ENCODE data around the gene IL6.
A peak's percentile ranks its signal among the peaks of the same experiment; 100 is the strongest.
"Not testable (repeated sequence)": the region's sequence is repeated elsewhere in the genome, so short reads cannot be mapped to it uniquely, and the experiment has no call there.

The IL6 gene

DNA sequence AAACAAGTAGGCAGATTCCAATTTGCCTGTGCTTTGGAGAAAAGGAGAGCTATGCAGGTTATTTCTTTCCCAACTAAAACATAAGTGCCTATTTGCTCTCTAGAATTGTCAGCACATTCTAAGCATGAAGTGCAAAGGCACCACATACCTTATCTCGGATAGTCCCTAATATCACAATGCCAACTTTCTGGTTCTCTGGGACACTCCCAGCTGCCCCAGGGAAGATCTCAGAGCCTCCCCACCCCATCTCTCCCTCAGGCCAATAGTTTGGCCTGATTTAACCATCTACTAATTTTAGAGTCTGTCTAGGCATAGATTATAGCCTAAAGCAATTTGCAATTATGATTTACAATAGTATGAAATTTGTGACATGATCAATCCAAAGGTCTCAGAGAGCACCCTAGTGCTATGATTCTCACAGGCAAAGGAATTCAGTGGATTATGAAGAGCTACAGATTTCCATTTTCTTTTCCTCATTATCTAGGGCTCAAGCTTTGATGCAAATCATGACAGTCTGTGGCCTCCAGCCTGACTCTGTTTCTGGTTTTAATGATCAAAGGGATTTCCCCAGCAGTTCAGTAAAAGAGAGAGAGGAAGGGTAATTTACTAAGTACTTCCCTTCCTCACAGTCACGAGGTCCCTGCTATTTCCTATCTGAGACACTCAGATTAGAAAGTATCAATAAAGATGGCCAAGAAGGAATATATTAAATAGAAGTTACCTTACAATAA lies 29.0 kb upstream of the IL6 start:
- peak overlapping the region; percentile 90 for H3K27ac Mint-ChIP-seq
- ATAC-seq: peak; percentile 91
- H3K36me3 Mint-ChIP-seq: peaks cover 12% of the 10 kb centered on the region
- peaks cover 65% of the 10 kb centered on the region for H3K4me1 Mint-ChIP-seq
- no peaks in the 10 kb centered on the region for H3K27me3 Mint-ChIP-seq
- peak overlapping the region; percentile 69 for H3K4me3 Mint-ChIP-seq
- peaks cover 4% of the 10 kb centered on the region for H3K9me3 Mint-ChIP-seq

GRCh38 chr7:22698767-22699166 lies 28.2 kb upstream of the IL6 start:
- ATAC-seq: peak; percentile 19
- Mint-ChIP-seq H3K4me3 (no peak overlapping the region), H3K9me3 (peaks cover 4% of the 10 kb centered on the region), H3K27ac (peak overlapping the region; percentile 90), H3K36me3 (peaks cover 7% of the 10 kb centered on the region), H3K27me3 (no peaks in the 10 kb centered on the region), H3K4me1 (peaks cover 58% of the 10 kb centered on the region)

- no peak for ATAC-seq
- peaks cover 6% of the 10 kb centered on the region for H3K36me3 Mint-ChIP-seq
- peak overlapping the region; percentile 42 for H3K27ac Mint-ChIP-seq
- peaks cover 42% of the 10 kb centered on the region for H3K4me1 Mint-ChIP-seq
- H3K9me3 Mint-ChIP-seq: peaks cover 4% of the 10 kb centered on the region
- H3K4me3 Mint-ChIP-seq: no peak overlapping the region
- no peaks in the 10 kb centered on the region for H3K27me3 Mint-ChIP-seq
Observed at GRCh38 chr7:22700559-22701002, 26.4 kb upstream of the IL6 start.

DNA sequence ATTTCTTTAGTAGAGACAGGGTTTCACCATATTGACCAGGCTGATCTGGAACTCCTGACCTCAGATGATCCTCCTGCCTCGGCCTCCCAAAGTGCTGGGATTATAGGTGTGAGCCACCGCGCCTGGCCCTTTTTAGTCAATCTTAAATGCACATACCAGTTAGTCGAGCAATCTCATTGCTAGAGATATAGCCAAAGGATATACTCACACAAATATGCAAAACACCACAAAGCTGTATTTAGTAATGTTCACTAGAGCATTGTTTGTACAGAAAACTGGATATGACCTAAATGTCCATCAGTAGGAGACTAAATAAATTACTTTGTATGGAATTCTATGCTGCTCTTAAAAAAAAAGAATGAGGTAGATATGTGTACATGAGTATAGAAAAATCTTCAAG lies 24.5 kb upstream of the IL6 start:
- Mint-ChIP-seq H3K36me3 (peaks cover 6% of the 10 kb centered on the region), H3K9me3 (peaks cover 4% of the 10 kb centered on the region), H3K4me1 (peaks cover 24% of the 10 kb centered on the region), H3K27ac (no peak overlapping the region), H3K4me3 (no peak overlapping the region), H3K27me3 (no peaks in the 10 kb centered on the region)
- no peak for ATAC-seq

DNA sequence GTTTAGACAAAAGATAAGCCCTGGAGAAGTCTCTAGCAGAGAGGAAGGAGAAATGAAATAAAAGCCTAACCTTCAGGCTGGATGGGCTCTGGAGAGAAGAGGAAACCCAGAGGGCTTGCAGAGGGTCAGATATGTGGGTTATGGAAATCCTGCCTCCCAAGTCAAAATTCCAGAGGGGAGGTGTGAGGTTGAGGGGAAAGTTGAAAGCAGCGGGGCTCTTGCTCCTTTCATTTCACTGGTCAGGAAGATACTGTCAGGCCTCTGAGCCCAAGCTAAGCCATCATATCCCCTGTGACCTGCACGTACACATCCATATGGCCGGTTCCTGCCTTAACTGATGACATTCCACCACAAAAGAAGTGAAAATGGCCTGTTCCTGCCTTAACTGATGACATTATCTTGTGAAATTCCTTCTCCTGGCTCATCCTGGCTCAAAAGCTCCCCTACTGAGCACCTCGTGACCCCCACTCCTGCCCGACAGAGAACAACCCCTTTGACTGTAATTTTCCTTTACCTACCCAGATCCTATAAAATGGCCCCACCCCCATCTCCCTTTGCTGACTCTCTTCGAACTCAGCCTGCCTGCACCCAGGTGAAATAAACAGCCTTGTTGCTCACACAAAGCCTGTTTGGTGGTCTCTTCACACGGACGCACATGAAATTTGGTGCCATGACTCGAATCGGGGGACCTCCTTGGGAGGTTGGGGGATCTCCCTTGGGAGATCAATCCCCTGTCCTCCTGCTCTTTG lies 23.7 kb upstream of the IL6 start:
- H3K9me3 Mint-ChIP-seq, H3K4me3 Mint-ChIP-seq, H3K27me3 Mint-ChIP-seq, ATAC-seq, H3K36me3 Mint-ChIP-seq, H3K27ac Mint-ChIP-seq: not testable (repeated sequence)
- H3K4me1 Mint-ChIP-seq: peaks cover 16% of the 10 kb centered on the region

DNA sequence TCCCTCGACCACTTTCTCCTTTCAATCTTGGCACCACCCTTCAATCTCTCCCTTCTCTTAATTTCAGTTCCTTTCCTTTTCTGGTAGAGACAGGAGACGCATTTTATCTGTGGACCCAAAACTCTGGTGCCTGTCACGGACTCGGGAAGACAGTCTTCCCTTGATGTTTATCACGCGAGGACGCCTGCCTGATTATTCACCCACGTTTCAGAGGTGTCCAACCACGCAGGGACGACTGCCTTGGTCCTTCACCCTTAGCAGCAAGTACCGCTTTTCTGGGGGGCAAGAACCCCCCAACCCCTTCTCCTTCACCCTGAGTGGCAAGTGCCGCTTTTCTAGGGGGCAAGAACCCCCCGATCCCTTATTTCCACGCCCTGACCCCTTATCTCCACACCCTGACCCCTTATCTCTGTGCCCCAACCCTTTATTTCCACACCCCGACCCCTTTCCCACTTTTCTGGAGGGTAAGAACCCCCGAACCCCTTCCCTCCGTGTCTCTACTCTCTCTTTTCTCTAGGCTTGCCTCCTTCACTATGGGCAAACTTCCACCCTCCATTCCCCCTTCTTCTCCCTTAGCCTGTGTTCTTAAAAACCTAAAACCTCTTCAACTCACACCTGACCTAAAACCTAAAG lies 22.9 kb upstream of the IL6 start:
- ATAC-seq, H3K4me1 Mint-ChIP-seq, H3K9me3 Mint-ChIP-seq, H3K27ac Mint-ChIP-seq, H3K27me3 Mint-ChIP-seq, H3K4me3 Mint-ChIP-seq, H3K36me3 Mint-ChIP-seq: not testable (repeated sequence)

- H3K4me3 Mint-ChIP-seq, H3K27ac Mint-ChIP-seq, H3K9me3 Mint-ChIP-seq, H3K36me3 Mint-ChIP-seq, ATAC-seq, H3K27me3 Mint-ChIP-seq, H3K4me1 Mint-ChIP-seq: not testable (repeated sequence)
Observed at GRCh38 chr7:22704722-22705121, 22.3 kb upstream of the IL6 start.

GRCh38 chr7:22705874-22706273 lies 21.1 kb upstream of the IL6 start:
- not testable (repeated sequence) for H3K27me3 Mint-ChIP-seq, H3K4me1 Mint-ChIP-seq, H3K4me3 Mint-ChIP-seq, H3K36me3 Mint-ChIP-seq, H3K9me3 Mint-ChIP-seq, ATAC-seq, H3K27ac Mint-ChIP-seq

DNA sequence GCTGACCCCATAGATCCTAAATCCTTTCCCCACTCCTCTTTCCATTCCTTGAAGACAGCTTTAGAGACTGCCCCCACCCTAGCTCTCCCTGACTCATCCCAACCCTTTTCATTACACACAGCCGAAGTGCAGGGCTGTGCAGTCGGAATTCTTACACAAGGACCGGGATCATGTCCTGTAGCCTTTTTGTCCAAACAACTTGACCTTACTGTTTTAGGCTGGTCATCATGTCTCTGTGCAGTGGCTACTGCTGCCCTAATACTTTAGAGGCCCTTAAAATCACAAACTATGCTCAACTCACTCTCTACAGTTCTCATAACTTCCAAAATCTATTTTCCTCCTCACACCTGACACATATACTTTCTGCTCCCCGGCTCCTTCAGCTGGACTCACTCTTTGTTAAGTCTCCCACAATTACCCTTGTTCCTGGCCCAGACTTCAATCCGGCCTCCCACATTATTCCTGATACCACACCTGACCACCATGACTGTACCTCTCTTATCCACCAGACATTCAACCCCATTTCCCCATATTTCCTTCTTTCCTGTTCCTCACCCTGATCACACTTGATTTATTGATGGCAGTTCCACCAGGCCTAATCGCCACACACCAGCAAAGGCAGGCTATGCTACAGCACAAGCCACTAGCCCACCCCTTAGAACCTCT lies 19.8 kb upstream of the IL6 start:
- H3K4me1 Mint-ChIP-seq, H3K4me3 Mint-ChIP-seq, H3K27me3 Mint-ChIP-seq, H3K27ac Mint-ChIP-seq, H3K9me3 Mint-ChIP-seq, ATAC-seq, H3K36me3 Mint-ChIP-seq: not testable (repeated sequence)

DNA sequence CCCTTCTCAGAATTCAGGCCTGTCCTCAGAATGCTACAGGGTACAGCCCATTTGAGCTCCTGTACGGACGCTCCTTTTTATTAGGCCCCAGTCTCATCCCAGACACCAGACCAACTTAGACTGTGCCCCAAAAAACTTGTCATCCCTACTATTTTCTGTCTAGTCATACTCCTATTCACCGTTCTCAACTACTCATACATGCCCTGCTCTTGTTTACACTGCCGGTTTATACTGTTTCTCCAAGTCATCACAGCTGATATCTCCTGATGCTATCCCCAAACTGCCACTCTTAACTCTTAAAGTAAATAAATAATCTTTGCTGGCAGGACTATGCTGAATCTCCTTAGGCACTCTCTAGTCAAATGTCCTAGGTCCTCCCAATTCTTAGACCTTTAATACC lies 18.8 kb upstream of the IL6 start:
- not testable (repeated sequence) for H3K27me3 Mint-ChIP-seq, H3K4me3 Mint-ChIP-seq, H3K36me3 Mint-ChIP-seq, H3K27ac Mint-ChIP-seq, ATAC-seq, H3K9me3 Mint-ChIP-seq
- H3K4me1 Mint-ChIP-seq: peaks cover 15% of the 10 kb centered on the region

GRCh38 chr7:22708677-22709061 lies 18.3 kb upstream of the IL6 start:
- not testable (repeated sequence) for H3K9me3 Mint-ChIP-seq, ATAC-seq, H3K4me3 Mint-ChIP-seq, H3K27ac Mint-ChIP-seq, H3K36me3 Mint-ChIP-seq, H3K27me3 Mint-ChIP-seq
- peaks cover 18% of the 10 kb centered on the region for H3K4me1 Mint-ChIP-seq

- not testable (repeated sequence) for H3K27me3 Mint-ChIP-seq, H3K36me3 Mint-ChIP-seq, H3K27ac Mint-ChIP-seq, H3K9me3 Mint-ChIP-seq
- Mint-ChIP-seq H3K4me1 (peaks cover 18% of the 10 kb centered on the region), H3K4me3 (peak overlapping the region; percentile 65)
- peak; percentile 67 for ATAC-seq
Observed at GRCh38 chr7:22709062-22709829, 17.8 kb upstream of the IL6 start.

DNA sequence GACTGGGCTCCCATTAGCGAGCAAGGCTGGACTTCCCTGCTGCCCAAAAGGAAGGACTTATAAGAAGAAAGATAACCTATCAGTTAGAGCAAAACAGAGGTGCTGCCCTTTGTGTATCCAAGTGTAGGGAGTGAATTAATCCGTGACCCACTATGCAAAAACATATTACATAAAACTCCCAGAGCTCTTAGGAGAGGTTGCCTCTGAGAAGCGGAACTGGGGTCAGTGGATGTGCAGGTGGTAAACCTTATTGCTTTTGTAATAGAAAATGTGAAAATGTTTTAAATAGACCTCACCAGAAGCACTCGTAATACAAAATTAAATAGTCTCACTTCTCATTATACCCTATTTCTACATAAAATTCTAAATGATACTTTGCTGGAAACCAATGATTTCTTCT lies 17.1 kb upstream of the IL6 start:
- no peak overlapping the region for H3K27ac Mint-ChIP-seq
- ATAC-seq: peak; percentile 82
- H3K27me3 Mint-ChIP-seq: no peaks in the 10 kb centered on the region
- no peaks in the 10 kb centered on the region for H3K9me3 Mint-ChIP-seq
- peaks cover 18% of the 10 kb centered on the region for H3K4me1 Mint-ChIP-seq
- no peaks in the 10 kb centered on the region for H3K36me3 Mint-ChIP-seq
- peak overlapping the region; percentile 65 for H3K4me3 Mint-ChIP-seq

GRCh38 chr7:22712999-22713398 lies 14.0 kb upstream of the IL6 start:
- peaks cover 24% of the 10 kb centered on the region for H3K4me1 Mint-ChIP-seq
- peak overlapping the region; percentile 77 for H3K27ac Mint-ChIP-seq
- no peaks in the 10 kb centered on the region for H3K36me3 Mint-ChIP-seq
- H3K9me3 Mint-ChIP-seq: no peaks in the 10 kb centered on the region
- H3K27me3 Mint-ChIP-seq: no peaks in the 10 kb centered on the region
- peak; percentile 86 for ATAC-seq
- H3K4me3 Mint-ChIP-seq: peak overlapping the region; percentile 21

- peak overlapping the region; percentile 77 for H3K27ac Mint-ChIP-seq
- H3K27me3 Mint-ChIP-seq: no peaks in the 10 kb centered on the region
- H3K36me3 Mint-ChIP-seq: no peaks in the 10 kb centered on the region
Observed at GRCh38 chr7:22713463-22713862, 13.5 kb upstream of the IL6 start.

More at GRCh38 chr7:22713463-22713862, 13.5 kb upstream of the IL6 start:
- no peak overlapping the region for H3K4me3 Mint-ChIP-seq
- peaks cover 25% of the 10 kb centered on the region for H3K4me1 Mint-ChIP-seq
- no peaks in the 10 kb centered on the region for H3K9me3 Mint-ChIP-seq
- no peak for ATAC-seq
